ENCODE data around the gene GNAZ. TPM values are rescaled to one million over a fixed set of nuclear protein-coding genes. Genes with fewer than 3 reads are reported as not detected.

GNAZ gene
- total RNA-seq, 1 donor from 2014 or later, result 1.1 TPM

DNA sequence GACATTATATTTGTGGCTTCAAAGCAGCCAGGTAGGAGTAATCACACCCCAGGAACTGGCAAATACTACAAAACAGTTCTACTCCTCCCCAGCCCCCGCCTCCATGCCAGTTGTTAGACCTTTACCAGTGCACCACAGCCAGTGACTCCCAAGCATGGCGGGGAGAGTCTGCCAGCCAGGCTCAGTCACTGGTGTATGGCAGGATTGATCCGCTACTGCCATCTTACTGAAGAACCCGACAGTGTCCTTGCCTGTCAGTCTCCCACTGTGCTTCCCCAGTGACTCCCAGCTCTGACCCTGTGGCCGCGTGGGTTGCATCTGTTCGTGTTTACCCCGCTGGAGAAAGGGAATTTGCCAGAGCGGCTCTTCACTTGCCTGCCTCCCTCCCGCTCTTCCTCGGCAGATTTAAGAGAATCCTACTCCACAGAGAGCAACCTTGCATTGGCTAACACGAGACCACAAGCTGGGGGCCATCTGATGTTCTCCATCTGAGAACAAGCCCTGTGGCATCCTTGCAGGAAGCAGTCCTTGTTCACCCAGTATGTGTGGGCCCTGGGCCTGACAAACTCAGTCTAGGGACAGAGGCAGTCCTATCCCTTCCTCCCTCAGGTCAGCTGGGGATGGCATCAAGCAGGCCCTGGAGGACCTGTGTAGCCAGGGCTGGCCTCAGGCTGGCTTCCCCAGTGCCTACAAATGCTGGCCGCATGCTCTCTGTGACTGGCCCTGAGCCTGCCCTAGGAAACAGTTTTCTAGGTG, 33.1 kb downstream of the GNAZ start:
- Mint-ChIP-seq H3K4me1 (ENCODE audit: low read depth, unreplicated experiment) (no peaks in the 10 kb centered on the region), H3K4me3 (ENCODE audit: unreplicated experiment) (no peak overlapping the region), H3K27ac (ENCODE audit: unreplicated experiment) (no peak overlapping the region), H3K9me3 (ENCODE audit: unreplicated experiment) (no peaks in the 10 kb centered on the region), H3K36me3 (ENCODE audit: low read depth, unreplicated experiment) (no peaks in the 10 kb centered on the region), H3K27me3 (ENCODE audit: low read depth, unreplicated experiment) (peaks cover 40% of the 10 kb centered on the region)
- DNase-seq (ENCODE audit: low read depth), result no peak
- no peaks in the 10 kb centered on the region for H4K20me1 ChIP-seq (ENCODE audit: insufficient read depth, low read length)
- H3K9me3 ChIP-seq (ENCODE audit: insufficient read depth, low read depth, low read length), result no peaks in the 10 kb centered on the region
- H3K27ac ChIP-seq (ENCODE audit: low read depth, low read length), result no peak overlapping the region
- H3K79me2 ChIP-seq (ENCODE audit: insufficient read depth, low read length), result no peaks in the 10 kb centered on the region
- no peak overlapping the region for H3K4me2 ChIP-seq (ENCODE audit: low read length)
- H3K27me3 ChIP-seq (ENCODE audit: insufficient read depth, low read length), result no peaks in the 10 kb centered on the region
- no peaks in the 10 kb centered on the region for H3K4me1 ChIP-seq (ENCODE audit: insufficient read depth, low read length)
- no peak overlapping the region for H3K9ac ChIP-seq (ENCODE audit: low read length)
- H2AFZ ChIP-seq (ENCODE audit: low read depth, low read length), result no peak overlapping the region
- no peaks in the 10 kb centered on the region for H3K36me3 ChIP-seq (ENCODE audit: insufficient read depth, low read length)
- TF ChIP-seq, protein P1, sequence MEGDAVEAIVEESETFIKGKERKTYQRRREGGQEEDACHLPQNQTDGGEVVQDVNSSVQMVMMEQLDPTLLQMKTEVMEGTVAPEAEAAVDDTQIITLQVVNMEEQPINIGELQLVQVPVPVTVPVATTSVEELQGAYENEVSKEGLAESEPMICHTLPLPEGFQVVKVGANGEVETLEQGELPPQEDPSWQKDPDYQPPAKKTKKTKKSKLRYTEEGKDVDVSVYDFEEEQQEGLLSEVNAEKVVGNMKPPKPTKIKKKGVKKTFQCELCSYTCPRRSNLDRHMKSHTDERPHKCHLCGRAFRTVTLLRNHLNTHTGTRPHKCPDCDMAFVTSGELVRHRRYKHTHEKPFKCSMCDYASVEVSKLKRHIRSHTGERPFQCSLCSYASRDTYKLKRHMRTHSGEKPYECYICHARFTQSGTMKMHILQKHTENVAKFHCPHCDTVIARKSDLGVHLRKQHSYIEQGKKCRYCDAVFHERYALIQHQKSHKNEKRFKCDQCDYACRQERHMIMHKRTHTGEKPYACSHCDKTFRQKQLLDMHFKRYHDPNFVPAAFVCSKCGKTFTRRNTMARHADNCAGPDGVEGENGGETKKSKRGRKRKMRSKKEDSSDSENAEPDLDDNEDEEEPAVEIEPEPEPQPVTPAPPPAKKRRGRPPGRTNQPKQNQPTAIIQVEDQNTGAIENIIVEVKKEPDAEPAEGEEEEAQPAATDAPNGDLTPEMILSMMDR (IDR thresholded peaks at IDR 0.05; ENCODE audit: insufficient read depth, low read depth, low read length), result no peak
- no peak for TF ChIP-seq EZH2 (IDR thresholded peaks at IDR 0.05; ENCODE audit: insufficient read depth, low read length)
- no peak for FAIRE-seq
- no peak overlapping the region for H3K4me3 ChIP-seq (ENCODE audit: insufficient read depth, low read depth, low read length)

DNA sequence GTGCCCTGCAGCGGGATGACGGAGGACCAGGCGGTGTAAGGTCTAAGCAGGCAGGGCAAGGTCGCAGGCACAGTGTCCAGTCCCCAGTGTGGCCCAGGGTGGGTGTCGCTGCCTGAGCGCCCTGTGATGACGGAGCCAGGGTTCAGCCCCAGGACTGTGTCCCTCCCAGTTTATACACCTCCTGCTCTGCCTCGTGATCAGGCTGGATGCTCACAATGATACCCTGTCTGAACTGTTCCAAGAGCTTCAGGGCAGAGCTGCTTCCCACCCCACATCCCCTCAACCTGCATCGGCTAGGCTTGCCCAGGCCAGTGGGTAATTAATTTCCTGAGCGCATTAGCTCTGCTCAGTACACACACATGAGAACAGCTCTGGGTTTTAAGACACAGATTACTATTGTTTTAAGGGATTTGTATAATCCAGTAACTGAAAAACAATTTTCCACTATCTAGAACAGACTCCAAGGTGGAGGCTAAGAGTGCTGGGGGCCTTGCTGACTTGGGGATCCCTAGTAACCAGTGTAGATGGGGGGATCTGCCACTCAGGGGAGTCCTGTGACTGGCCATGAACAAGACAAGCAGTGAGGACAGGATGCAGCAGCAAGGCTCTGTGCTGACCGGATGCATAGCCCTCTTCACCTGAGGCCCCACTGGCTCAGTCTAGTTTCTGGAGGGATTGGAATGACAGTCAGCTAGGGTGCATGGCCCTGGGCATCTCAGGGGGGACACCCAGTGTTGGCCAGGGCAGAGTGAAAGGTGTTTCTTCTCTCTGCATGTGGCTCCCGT, 34.1 kb downstream of the GNAZ start:
- Mint-ChIP-seq H3K4me3 (ENCODE audit: unreplicated experiment) (no peak overlapping the region), H3K27ac (ENCODE audit: unreplicated experiment) (no peak overlapping the region), H3K9me3 (ENCODE audit: unreplicated experiment) (no peaks in the 10 kb centered on the region), H3K27me3 (ENCODE audit: low read depth, unreplicated experiment) (peaks cover 45% of the 10 kb centered on the region), H3K4me1 (ENCODE audit: low read depth, unreplicated experiment) (no peaks in the 10 kb centered on the region), H3K36me3 (ENCODE audit: low read depth, unreplicated experiment) (peaks cover 3% of the 10 kb centered on the region)
- no peak overlapping the region for H3K9ac ChIP-seq (ENCODE audit: low read length)
- no peaks in the 10 kb centered on the region for H3K79me2 ChIP-seq (ENCODE audit: insufficient read depth, low read length)
- no peaks in the 10 kb centered on the region for H3K36me3 ChIP-seq (ENCODE audit: insufficient read depth, low read length)
- H3K27ac ChIP-seq (ENCODE audit: low read depth, low read length), result no peak overlapping the region
- H3K4me2 ChIP-seq (ENCODE audit: low read length), result no peak overlapping the region
- no peak overlapping the region for H3K4me3 ChIP-seq (ENCODE audit: insufficient read depth, low read depth, low read length)
- no peak for FAIRE-seq
- no peaks in the 10 kb centered on the region for H3K27me3 ChIP-seq (ENCODE audit: insufficient read depth, low read length)
- no peaks in the 10 kb centered on the region for H3K4me1 ChIP-seq (ENCODE audit: insufficient read depth, low read length)
- no peak for DNase-seq (ENCODE audit: low read depth)
- H2AFZ ChIP-seq (ENCODE audit: low read depth, low read length), result no peak overlapping the region
- no peaks in the 10 kb centered on the region for H4K20me1 ChIP-seq (ENCODE audit: insufficient read depth, low read length)
- no peaks in the 10 kb centered on the region for H3K9me3 ChIP-seq (ENCODE audit: insufficient read depth, low read depth, low read length)
- TF ChIP-seq, protein P1 (IDR thresholded peaks at IDR 0.05; ENCODE audit: insufficient read depth, low read depth, low read length), result no peak
- TF ChIP-seq EZH2 (IDR thresholded peaks at IDR 0.05; ENCODE audit: insufficient read depth, low read length), result no peak

Measured in astrocyte (in vitro differentiated cells and primary cell).